SH-SY5Y (cell line): ENCODE results near the gene FERMT2.

Source experiments
- GATA2 ChIP-seq: IDR thresholded peaks from 2 replicates; pipeline ENCODE4 v1.6.1; 2011; ENCODE audit warnings: mild to moderate bottlenecking, low read depth, low read length
- GATA3 ChIP-seq: IDR thresholded peaks from 2 replicates; pipeline ENCODE4 v1.6.1; 2011; ENCODE audit warnings: low read depth, mild to moderate bottlenecking, low read length, moderate library complexity

DNA sequence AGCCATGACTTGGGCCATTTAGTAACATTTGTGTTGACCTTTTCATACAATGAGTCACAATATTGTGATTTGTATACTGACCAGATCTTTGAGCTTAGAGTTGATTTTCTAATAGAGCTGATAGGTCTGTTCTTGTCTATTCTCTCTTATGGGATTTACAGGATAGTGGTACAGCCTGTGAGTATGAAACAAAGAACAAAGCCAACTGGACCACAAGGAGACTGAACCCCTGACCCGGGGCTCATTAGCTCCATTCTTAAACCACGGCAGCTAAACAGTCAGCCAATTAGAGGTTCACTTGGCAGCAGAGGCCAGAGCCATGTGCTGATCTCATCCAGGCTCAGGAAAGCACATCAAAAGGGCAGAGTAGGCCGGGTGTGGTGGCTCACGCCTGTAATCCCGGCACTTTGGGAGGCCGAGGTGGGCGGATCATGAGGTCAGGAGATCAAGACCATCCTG lies 100.4 kb downstream of the FERMT2 start:
- no peak for TF ChIP-seq GATA3
- TF ChIP-seq GATA2: no peak
